Loucy (cell line): Measurements from ENCODE around the gene SPN.
"Not testable (repeated sequence)": the region's sequence is repeated elsewhere in the genome, so short reads cannot be mapped to it uniquely, and the experiment has no call there.

Experiments used
- H2AFZ ChIP-seq: fragments of 200-600 bp; sonication (generic); 2 replicates; pipeline ENCODE4 v1.6.0; 2016; ENCODE audit warnings: antibody characterized with exemption, mild to moderate bottlenecking, low read length, moderate library complexity
- H3F3A ChIP-seq: fragments of 200-600 bp; 2 replicates; pipeline ENCODE4 v1.6.0; 2016; ENCODE audit warnings: antibody characterized with exemption, low read depth, mild to moderate bottlenecking
- H3K27me3 ChIP-seq: fragments of 200-600 bp; sonication (generic); 2 replicates; pipeline ENCODE4 v1.6.1; 2014; ENCODE audit warnings: low read length, mild to moderate bottlenecking; ENCODE audit not compliant: insufficient read depth, poor library complexity, severe bottlenecking
- H3K36me3 ChIP-seq: fragments of 200-600 bp; sonication (generic); 2 replicates; pipeline ENCODE4 v1.6.1; 2016; ENCODE audit warnings: low read length; ENCODE audit not compliant: insufficient read depth
- H3K4me1 ChIP-seq: fragments of 200-600 bp; sonication (generic); 2 replicates; pipeline ENCODE4 v1.5.1; 2014; ENCODE audit warnings: low read length, mild to moderate bottlenecking; ENCODE audit not compliant: insufficient read depth, poor library complexity, severe bottlenecking
- H3K4me2 ChIP-seq: fragments of 200-600 bp; sonication (generic); 2 replicates; pipeline ENCODE4 v1.6.0; 2014; ENCODE audit warnings: antibody characterized with exemption, low read length, low read depth, mild to moderate bottlenecking; ENCODE audit not compliant: poor library complexity, severe bottlenecking
- H3K4me3 ChIP-seq: fragments of 200-600 bp; sonication (generic); 2 replicates; pipeline ENCODE4 v1.5.1; 2014; ENCODE audit warnings: low read length, mild to moderate bottlenecking, mixed read lengths; ENCODE audit not compliant: poor library complexity, severe bottlenecking
- H3K79me2 ChIP-seq: fragments of 200-600 bp; sonication (generic); 2 replicates; pipeline ENCODE4 v1.6.1; 2014; ENCODE audit warnings: low read length; ENCODE audit not compliant: insufficient read depth
- H3K9ac ChIP-seq: fragments of 200-600 bp; sonication (generic); 2 replicates; pipeline ENCODE4 v1.6.0; 2014; ENCODE audit warnings: mild to moderate bottlenecking, low read depth, low read length, moderate library complexity; ENCODE audit not compliant: poor library complexity, severe bottlenecking
- H3K9me2 ChIP-seq: fragments of 200-600 bp; sonication (generic); replicated peaks from 2 replicates; pipeline ENCODE4 v1.6.1; 2016; ENCODE audit warnings: low read depth, low read length, mixed read lengths
- H3K9me3 ChIP-seq: fragments of 200-600 bp; sonication (generic); 2 replicates; pipeline ENCODE4 v1.6.1; 2014; ENCODE audit warnings: mild to moderate bottlenecking, antibody characterized with exemption, low read length, low read depth; ENCODE audit not compliant: insufficient read depth
- H4K20me1 ChIP-seq: fragments of 200-600 bp; sonication (generic); 2 replicates; pipeline ENCODE4 v1.6.0; 2014; ENCODE audit warnings: antibody characterized with exemption, low read length, mild to moderate bottlenecking; ENCODE audit not compliant: insufficient read depth, poor library complexity, severe bottlenecking
- CTCF ChIP-seq: fragments of 200-600 bp; sonication (generic); conservative IDR thresholded peaks from 2 replicates; pipeline ENCODE4 v1.5.1; 2014; ENCODE audit warnings: mild to moderate bottlenecking, antibody characterized with exemption, low read length
- EZH2phosphoT487 ChIP-seq: fragments of 200-600 bp; IDR thresholded peaks from 2 replicates; pipeline ENCODE4 v1.6.1; 2018; ENCODE audit warnings: antibody characterized with exemption, mild to moderate bottlenecking, moderate library complexity, borderline replicate concordance

The SPN gene

GRCh38 chr16:29687755-29688154, 24.7 kb downstream of the SPN start:
- Histone ChIP-seq H2AFZ (no peak overlapping the region), H3K4me2 (peak overlapping the region; percentile 62), H3F3A (no peaks in the 10 kb centered on the region; the same call in 1 of the 2 replicates), H3K4me3 (no peak overlapping the region), H3K4me1 (peaks cover 36% of the 10 kb centered on the region), H3K9me3 (no peaks in the 10 kb centered on the region), H3K9me2 (no peaks in the 10 kb centered on the region), H3K27me3 (no peaks in the 10 kb centered on the region), H3K79me2 (peaks cover 94% of the 10 kb centered on the region), H3K9ac (peak overlapping the region; percentile 22), H4K20me1 (peaks cover 28% of the 10 kb centered on the region), H3K36me3 (0 out of 2 replicates have a peak, but pooled peaks cover 4% of the 10 kb centered on the region)
- TF ChIP-seq EZH2phosphoT487 (no peak), CTCF (no peak)

- H3K9me2 ChIP-seq, result no peaks in the 10 kb centered on the region
- TF ChIP-seq CTCF (no peak), EZH2phosphoT487 (no peak)
- no peak overlapping the region for H2AFZ ChIP-seq
- 0 out of 2 replicates have a peak, but pooled peaks cover 4% of the 10 kb centered on the region for H3K36me3 ChIP-seq
- peaks cover 27% of the 10 kb centered on the region for H4K20me1 ChIP-seq
- peaks cover 32% of the 10 kb centered on the region for H3K4me1 ChIP-seq
- no peak overlapping the region for H3K4me2 ChIP-seq
- H3F3A ChIP-seq, result no peaks in the 10 kb centered on the region; the same call in 1 of the 2 replicates
- no peaks in the 10 kb centered on the region for H3K27me3 ChIP-seq
- peak overlapping the region; percentile 22 for H3K9ac ChIP-seq
- no peaks in the 10 kb centered on the region for H3K9me3 ChIP-seq
- H3K79me2 ChIP-seq, result peaks cover 94% of the 10 kb centered on the region
- H3K4me3 ChIP-seq, result no peak overlapping the region
These were observed 25.1 kb downstream of the SPN start for GRCh38 chr16:29688172-29688571.

- H3K4me1 ChIP-seq, result peaks cover 28% of the 10 kb centered on the region
- H3K27me3 ChIP-seq, H3K9me3 ChIP-seq, H3K36me3 ChIP-seq, H3K4me3 ChIP-seq, H3K9me2 ChIP-seq, H2AFZ ChIP-seq, H3F3A ChIP-seq, H3K4me2 ChIP-seq, H3K9ac ChIP-seq: not testable (repeated sequence)
- peaks cover 24% of the 10 kb centered on the region for H4K20me1 ChIP-seq
- peaks cover 92% of the 10 kb centered on the region for H3K79me2 ChIP-seq
These were observed 26.7 kb downstream of the SPN start for GRCh38 chr16:29689490-29690351.

GRCh38 chr16:29692606-29693005, 29.6 kb downstream of the SPN start:
- H3K79me2 ChIP-seq, result peaks cover 70% of the 10 kb centered on the region
- H3K4me3 ChIP-seq, H2AFZ ChIP-seq, H3K27me3 ChIP-seq, H3K9me2 ChIP-seq, H3F3A ChIP-seq, H3K9me3 ChIP-seq, H3K4me2 ChIP-seq, H3K9ac ChIP-seq: not testable (repeated sequence)
- peaks cover 21% of the 10 kb centered on the region for H4K20me1 ChIP-seq
- peaks cover 10% of the 10 kb centered on the region for H3K4me1 ChIP-seq
- peaks cover 16% of the 10 kb centered on the region; the same call in 1 of the 2 replicates for H3K36me3 ChIP-seq
